Amygdala (tissue), 56 donors: ENCODE measurements around the gene GDAP2.
"Not testable (repeated sequence)": the region's sequence is repeated elsewhere in the genome, so short reads cannot be mapped to it uniquely, and the experiment has no call there.

Experiments
- DNase-seq, 56 donors: peaks; one replicate each; lab custom pipeline; 2025; lab: John Stamatoyannopoulos, UW

Gene GDAP2, protein sequence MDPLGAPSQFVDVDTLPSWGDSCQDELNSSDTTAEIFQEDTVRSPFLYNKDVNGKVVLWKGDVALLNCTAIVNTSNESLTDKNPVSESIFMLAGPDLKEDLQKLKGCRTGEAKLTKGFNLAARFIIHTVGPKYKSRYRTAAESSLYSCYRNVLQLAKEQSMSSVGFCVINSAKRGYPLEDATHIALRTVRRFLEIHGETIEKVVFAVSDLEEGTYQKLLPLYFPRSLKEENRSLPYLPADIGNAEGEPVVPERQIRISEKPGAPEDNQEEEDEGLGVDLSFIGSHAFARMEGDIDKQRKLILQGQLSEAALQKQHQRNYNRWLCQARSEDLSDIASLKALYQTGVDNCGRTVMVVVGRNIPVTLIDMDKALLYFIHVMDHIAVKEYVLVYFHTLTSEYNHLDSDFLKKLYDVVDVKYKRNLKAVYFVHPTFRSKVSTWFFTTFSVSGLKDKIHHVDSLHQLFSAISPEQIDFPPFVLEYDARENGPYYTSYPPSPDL

DNA sequence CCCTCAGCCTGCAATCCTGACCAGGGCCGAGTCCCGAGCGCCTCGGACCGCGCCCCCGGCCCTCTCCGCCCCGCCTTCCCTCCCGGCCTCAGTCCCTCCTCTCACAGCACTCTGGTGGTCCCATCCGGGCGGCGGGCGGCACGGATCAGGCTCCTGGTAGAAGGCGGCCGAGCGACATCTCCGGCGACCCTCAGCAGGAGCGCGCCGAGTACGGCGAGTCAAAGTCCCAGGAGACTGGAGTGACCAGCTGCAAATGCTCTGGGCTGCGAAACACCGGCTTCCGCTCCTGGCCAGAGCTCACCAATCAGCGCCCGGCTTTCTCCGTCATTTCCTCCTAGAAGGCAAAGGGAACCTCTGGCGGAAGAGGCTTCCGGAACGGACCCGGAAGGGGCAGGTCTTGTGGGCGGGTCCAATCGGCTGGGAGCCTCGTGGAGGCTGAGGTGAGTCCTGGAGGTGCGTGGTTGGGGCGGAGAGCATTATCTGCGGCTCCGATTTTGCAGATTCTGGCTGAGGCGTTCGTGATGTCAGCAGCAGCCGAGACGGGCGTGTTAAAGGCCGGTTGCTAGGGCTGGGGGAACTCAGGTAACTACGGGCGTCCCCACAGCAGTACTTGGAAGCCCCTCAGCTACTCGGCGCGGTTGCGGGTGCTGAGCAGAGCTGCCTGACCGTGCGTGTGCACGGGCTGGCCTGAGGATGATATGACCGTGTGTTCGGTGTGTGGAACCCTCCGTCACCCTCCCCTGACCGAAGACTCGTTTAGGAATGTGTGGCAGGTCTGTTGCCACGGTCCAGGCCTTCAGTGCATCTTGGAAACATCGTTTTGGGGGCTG is at the start of gene GDAP2, which contains the start of gene WDR3:
TSS of gene GDAP2 (minus strand) at position 279 of the 830 bp plus-strand sequence. CDS start 9,264 bp downstream, outside the sequence.
TSS of gene WDR3 (plus strand) at position 397 of the 830 bp plus-strand sequence. CDS start 3,581 bp downstream, outside the sequence.
- peak; percentile 77 to 98 (median 95) for DNase-seq

DNA sequence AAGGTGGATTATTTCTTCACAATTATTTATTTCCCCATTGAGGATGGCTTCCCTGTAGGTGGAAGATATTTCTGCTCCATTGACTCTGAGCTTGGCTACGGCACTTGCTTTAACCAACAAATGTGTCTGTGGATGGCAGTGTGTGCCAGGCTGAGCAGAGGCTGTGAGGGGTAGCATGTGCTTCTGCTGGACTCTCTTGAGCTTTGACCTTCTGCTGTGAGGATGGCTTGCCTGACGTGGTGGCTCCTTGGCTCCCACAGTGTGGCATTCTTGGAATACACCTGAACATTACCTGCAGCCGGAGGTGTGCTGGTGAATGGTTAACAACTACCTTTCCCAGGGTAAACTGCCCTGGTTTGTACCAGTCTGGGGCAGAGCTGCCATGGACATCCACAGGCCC is 47.0 kb upstream of the GDAP2 start:
- no peak for DNase-seq

DNA sequence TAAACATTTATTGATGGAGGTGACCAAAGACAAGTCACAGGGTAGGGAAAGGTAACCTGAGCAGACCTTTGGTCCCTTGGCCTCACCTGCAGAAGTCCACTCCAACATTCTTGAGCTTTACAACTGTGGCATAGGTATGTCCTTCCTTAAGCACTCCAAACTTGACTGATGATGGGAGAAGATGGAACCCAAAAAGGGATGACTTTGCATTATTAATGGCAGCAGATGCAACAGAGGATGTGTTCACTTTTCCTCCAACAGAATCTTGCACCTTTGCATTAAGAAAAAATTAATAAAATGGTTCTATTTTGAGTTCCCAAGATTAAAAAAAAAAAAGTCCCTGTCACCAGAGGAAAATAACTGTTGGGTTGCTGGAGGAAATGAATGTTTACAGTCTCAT is 42.4 kb upstream of the GDAP2 start:
- no peak for DNase-seq

DNA sequence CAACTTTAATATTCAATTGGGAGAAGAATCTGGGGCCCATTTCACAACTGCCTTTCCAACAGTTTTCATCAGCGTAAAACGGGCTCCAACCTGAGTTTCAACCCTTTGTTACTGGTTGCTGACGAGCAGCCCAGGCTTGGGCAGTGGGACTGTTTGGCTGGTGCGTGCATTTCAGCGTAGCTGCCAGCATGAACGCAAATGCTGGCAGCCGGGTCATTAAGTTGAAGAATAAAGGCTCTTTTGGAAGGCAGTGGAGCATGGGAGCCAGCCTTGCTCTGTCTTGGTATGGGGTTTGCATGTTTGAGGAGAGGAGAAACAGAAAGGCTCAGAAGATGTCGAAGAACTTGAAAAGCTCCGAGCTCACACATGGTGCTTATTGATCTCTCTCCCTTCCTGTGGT is 40.8 kb upstream of the GDAP2 start:
- DNase-seq: peak in 1 of 56 donors; percentile 34

DNA sequence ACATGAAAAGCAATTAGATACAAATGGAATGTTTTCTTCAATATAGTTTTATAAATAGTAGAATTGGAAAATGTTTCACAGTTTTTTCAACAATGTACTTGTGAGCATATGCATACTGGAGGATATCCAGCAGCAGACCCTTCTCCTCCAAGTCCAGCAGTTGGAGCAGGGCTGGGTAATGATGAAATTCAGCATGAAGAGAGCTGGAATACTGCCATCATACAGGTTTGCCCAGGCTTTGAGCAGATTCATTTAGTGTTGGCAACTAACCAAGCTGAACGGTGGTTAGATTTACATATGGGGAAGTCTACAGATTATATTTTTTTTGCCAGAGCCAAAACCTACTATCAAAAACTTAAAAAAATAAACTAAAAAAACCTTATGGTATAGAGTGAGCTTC is 38.5 kb upstream of the GDAP2 start:
- peak in 6 of 56 donors; percentile 2 to 21 (median 8) for DNase-seq

DNA sequence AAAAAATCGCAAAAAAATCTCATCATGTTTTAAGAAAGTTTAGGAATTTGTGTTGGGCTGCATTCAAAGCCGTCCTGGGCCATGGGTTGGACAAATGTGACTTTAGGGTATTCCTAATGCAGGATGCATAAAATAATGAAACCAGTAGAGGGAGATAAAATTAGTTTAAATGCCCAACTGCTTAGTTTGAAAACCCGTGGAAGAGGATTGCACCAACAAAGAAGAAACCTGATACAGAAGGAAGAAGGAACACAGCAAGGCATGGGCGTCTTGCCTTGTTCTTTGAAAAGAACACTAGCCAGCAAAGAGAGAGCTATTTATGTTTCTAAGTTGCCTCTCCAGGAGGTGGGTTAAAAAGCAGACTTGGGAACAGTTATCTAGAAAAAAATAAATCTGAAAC is 38.1 kb upstream of the GDAP2 start:
- peak in 6 of 56 donors; percentile 1 to 21 (median 8) for DNase-seq

DNA sequence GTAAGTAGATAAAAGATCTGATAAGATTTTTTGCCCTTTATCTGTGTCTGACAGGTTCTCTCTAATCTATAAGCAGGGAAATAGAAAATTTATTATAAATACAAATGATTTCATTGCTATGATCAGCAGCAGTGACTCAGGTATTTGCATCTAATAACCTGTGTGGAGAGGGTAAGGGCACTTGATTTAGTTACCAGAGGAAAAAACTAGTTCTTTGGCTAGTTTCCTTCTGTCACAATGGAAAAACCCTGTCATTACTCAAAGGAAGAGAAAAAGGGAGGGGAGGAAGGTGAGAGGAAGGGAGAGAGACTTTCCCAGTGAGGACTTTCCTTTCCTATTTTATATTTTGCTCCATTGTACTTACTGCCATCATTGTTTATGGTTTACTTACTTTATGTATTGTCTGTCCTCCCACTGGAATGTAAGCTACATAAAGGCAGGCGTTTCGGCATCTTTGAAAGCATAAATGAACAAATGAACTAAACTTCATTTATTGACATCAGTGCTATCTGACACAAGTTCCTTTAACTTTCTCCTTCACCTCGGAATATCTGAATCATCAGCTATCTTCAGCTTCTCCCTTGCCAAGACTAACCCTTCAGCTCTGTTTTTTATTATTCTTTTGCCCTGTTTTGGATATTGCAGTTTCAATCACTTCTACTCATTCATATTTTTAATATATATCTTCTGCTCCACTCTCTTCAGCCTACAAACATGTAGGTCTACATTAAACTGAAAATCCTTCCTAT is 35.0 kb upstream of the GDAP2 start:
- DNase-seq: no peak

DNA sequence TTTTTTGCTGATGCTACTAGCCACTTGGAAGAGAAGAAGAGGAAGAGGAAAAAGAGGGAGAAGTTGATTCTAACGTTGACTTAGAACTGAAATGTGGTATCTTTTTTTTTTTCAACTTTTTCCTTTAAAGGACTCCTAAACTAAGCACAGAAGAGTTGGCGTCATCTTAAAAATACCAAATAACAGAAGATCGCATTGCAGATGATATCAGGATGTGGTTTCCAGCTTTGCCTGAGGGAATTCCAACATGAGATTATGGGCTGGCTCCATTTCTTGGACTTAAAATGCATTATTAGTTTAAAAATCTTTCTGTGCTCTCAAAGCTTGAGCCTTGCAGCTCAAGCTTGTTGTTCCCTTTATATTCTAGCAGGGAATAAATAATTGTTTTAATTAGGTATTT is 29.9 kb upstream of the GDAP2 start:
- no peak for DNase-seq

DNA sequence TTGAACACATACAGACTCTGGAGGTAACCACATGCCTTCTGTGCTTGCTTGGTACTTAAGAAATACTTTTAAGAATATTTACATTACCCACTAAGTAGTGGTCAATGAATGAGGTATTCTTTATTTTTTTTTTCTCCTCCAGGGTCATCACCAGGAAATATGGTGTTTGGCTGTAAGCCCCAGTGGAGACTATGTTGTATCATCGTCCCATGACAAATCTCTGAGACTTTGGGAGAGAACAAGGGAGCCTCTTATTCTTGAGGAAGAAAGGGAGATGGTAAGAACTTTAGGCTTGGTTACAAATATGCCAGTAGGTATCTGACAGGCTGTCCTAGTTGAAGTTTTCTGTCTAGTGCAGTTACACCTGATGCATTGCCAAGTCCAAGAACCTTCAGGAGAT is 23.0 kb upstream of the GDAP2 start:
- no peak for DNase-seq

DNA sequence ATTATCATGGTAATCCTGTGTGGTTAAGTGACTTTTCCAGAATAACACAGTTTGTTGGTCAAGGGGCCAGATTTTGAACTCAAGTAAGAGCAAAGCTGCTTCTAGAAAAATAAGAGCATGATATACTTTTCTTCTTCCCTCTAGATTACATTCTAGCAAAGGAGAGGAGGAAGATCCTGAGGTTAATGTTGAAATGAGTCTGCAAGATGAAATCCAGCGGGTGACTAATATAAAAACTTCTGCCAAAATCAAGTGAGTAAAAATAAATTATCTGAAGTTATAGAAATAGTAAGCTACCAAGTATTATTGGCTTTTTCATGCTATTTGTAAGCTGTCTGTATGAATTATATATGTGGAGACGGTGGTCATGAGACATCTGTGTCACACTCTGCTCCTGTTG is 12.9 kb upstream of the GDAP2 start:
- DNase-seq: no peak

DNA sequence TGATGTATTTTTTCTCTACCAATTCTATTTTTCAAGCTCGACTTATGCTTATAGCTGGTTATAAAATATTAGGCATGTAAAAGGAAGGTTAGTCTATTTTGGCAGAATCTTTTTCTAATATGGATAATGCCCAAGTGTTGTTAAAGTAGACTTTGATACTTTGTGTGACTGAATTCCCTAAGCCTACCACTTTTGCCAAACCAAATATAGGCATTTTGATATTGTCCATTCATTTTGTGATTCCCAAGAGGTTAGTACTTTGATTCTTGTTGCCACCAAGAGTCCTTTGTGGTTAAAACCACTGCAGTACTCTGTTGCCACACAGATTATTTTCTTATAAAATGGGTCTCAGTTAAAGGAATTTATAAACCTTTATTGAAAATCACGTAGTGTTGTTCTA is 4.3 kb upstream of the GDAP2 start:
- DNase-seq: no peak

DNA sequence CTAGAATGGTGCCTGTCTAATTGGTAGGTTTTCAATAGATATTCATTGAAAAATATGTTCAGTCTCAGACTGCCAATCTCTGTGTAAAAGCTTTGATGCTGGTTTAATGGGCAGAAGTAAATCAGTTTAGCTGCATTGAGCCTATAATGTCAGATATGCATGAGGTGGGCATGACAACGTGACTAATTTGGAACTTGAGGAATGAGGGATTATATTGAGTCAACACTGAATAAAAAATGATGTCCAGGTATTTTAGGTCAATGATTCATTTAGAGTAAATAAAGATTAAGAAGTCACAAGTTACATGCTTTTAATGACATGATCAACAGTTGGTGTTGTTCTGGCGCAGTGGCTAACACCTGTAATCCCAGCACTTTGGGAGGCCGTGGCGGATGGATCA is 3.2 kb upstream of the GDAP2 start:
- DNase-seq: no peak

DNA sequence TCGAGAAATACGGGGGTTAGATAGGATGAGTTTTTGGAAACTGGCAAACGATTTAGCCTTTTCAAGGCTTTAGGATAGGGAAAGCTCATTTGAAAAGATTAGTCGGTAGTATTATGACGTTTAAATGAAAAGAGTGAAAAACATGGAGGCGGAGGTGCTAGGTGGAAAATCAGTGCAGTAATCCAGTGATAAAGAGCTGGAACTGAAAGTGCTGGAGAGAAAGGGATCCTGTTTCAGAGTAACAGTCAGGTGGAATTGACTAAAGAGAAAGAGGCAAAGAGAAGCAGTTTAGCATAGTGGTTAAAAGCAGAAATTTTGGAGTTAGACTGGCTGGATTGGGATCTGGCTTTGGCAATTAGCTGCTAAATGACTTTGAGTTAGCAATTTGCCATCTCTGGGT is 1.1 kb upstream of the GDAP2 start:
- no peak for DNase-seq

DNA sequence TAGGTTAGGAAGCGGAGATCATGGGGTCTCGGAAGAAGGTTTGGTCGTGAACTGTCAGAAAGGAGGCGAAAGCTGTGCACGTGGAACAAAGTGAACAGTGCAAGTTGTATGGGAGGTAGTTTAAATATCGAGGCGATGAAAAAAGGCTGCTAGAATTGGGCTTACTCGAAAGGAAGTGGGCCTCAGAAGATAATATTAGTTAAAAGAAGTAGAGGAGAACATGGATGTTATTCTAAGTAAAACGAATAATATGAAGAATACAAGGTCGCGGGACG is 689 bp upstream of the GDAP2 start:
- no peak for DNase-seq

DNA sequence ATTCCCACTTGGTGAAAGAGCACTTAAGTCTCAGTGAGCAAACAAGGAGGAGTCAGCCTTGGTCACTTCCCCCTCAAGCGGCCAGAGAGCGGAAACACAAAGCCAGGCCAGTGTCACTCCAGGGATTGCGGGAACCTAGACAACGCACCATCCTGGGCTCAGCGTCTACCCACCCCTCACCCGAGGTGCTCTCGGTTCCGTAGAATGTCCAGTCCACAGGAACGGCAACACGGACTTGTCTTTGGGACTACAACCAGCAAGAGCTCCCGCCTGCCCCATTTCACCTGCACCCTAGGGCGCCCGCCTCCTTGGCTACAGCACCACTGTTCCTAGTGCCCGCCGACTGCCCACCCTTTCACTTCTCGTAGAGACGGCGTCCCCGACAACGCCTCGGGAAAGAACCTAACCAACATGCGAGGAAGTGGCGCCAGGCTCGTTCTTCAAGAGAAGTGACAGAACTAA is 509 bp downstream of the GDAP2 start:
- DNase-seq: peak in 46 of 56 donors; percentile 7 to 66 (median 42)

DNA sequence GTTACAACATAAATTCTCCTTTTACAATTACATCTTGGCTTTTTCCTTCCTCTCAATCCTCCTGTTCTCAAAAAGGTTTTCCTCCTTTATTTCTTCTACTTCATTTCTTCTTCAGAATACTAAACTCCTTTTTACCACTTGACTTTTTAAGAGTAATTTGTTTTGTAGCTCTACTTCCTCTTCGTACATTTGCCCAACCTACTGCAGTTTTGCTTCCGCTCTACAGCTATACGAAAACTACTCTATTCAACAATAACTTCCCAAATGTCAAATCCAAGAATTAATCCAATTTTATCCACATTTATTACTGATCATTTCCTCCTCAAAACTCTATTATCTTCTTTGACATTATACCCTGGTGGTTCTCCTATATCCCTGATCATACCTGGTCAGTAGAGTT is 3.4 kb downstream of the GDAP2 start:
- DNase-seq: no peak

DNA sequence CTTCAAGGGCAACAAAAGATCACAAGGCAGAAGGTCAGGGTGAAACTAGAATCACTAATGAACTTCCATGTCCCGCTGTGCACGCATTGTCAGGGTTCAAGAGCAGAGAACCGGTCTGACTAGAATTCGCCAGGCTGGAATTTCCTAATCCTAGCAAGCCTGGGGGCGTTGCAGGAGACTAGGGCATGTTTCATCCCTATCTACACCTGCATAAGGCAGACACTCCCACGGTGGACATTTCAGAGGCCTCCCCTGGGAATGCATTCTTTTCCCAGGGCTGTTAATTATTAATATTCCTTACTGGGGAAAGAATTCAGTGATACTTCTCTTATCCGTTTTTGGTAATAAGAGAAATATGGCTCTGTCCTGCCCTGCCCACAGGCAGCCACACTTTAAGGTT is 6.7 kb downstream of the GDAP2 start:
- not testable (repeated sequence) for DNase-seq

DNA sequence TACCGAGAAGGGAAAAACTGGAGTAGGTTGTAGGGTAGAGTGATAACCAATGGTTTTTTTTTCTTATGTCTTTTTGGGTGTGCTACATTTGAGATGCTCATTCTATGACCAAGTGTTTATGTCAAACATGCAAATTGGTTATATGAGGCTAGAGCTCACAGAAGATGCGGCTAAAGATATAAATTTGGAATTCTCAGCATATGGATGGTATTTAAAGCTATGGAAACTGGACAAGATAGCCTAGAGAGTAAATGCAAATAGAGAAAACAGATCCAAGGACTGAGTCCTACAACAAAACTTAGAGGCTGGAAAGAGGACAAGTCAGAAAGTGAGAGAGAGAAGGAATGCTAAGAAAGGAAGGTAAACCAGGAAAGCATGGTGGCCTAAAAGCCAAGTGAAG is 7.4 kb downstream of the GDAP2 start:
- DNase-seq: no peak

DNA sequence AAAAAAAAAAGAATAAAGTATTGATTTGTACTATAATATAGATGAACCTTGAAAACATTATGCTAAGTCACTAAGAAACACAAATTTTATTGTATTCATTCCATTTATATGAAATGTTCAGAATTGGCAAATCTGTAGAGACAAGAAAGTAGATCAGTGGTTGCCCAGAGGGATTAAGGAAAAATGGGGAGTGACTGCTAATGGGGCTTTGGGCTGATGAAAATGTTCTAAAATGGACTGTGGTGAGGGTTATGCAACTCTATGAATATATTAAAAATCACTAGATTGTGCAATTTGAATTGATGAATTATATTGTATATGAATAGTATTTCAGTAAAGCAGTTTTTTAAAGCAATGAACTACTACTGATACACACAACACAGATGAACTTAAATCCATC is 10.0 kb downstream of the GDAP2 start:
- no peak for DNase-seq

DNA sequence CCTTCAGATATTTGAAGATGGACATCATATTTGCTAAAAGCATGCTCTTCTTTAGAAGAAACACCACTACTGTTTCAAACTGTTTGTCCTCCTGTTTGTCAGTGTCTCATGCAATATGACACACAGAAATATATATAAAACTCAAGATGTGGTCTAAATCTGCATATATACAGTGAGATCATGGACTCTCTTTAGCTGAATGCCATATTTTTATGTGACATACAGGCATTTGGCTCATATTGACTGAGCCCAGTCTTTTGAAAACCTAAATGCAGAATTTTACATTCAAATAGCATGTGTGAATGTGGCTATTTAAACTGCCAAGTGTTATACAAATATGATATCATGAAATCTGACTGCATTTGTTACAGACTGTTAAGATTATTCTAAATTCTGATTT is 18.4 kb downstream of the GDAP2 start:
- DNase-seq: no peak

DNA sequence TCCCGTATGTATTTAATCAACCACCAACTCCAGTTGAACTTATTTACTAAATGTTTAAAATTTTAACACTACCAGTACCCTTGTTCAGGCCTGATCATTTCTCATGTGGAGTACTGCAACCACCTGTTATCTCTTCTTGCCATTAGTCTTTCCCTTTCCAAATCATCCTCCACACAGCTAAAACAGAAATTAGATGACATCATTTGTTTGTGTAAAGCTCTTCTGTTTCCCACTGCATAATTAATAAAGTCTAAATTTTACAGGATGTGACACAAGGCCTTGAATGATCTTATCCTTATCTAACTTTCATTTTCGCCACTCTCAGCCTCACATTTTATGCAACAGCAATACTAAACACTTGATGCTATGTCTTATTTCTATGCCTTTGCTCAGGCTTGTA is 24.4 kb downstream of the GDAP2 start:
- DNase-seq: no peak
